ENCODE data around the gene GAGE12G. TPM values are rescaled to one million over a fixed set of nuclear protein-coding genes. Genes with fewer than 3 reads are reported as not detected.
"Not testable (repeated sequence)": the region's sequence is repeated elsewhere in the genome, so short reads cannot be mapped to it uniquely, and the experiment has no call there.

GAGE12G gene, protein sequence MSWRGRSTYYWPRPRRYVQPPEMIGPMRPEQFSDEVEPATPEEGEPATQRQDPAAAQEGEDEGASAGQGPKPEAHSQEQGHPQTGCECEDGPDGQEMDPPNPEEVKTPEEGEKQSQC
- total RNA-seq = under 1 TPM in 1 of 3 donors, not detected in 2; 0.42 TPM

GRCh38 chrX:49570100-49570499, at the start of gene GAGE12G:
Gene GAGE12G (plus strand): TSS chrX:49570400. CDS start chrX:49571555, 1,155 bp downstream.
- ATAC-seq; H3K9me3 Mint-ChIP-seq; H3K4me1 Mint-ChIP-seq (ENCODE audit: low read depth); H3K36me3 Mint-ChIP-seq (ENCODE audit: insufficient read depth); H3K27me3 Mint-ChIP-seq (ENCODE audit: low read depth); DNase-seq; H3K4me3 Mint-ChIP-seq: not testable (repeated sequence)

- not testable (repeated sequence) for H3K4me1 Mint-ChIP-seq (ENCODE audit: low read depth); DNase-seq; H3K9me3 Mint-ChIP-seq; H3K36me3 Mint-ChIP-seq (ENCODE audit: insufficient read depth); ATAC-seq; H3K4me3 Mint-ChIP-seq; H3K27me3 Mint-ChIP-seq (ENCODE audit: low read depth)
Observed at GRCh38 chrX:49531877-49532276, 38.3 kb upstream of the GAGE12G start, which contains the start of gene GAGE12C. Gene GAGE12C (plus strand): TSS chrX:49532177. CDS start chrX:49533332, 1,155 bp downstream.

DNA sequence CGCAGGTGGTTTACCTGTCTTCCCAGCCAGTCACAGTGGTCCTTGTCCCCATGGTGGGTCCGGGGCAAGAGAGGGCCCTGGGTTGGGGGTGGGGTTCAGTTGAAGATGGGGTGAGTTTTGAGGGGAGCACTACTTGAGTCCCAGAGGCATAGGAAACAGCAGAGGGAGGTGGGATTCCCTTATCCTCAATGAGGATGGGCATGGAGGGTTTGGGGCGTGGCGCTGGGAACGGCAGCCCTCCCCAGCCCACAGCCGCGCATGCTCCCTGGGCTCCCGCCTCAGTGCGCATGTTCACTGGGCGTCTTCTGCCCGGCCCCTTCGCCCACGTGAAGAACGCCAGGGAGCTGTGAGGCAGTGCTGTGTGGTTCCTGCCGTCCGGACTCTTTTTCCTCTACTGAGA, 28.8 kb upstream of the GAGE12G start, which contains the start of gene GAGE12D:
GAGE12D (plus strand) TSS at position 301 of the 400 bp plus-strand sequence. CDS start 1,155 bp downstream, outside the sequence.
- H3K36me3 Mint-ChIP-seq (ENCODE audit: insufficient read depth); H3K27me3 Mint-ChIP-seq (ENCODE audit: low read depth); H3K4me3 Mint-ChIP-seq; ATAC-seq; H3K9me3 Mint-ChIP-seq; H3K4me1 Mint-ChIP-seq (ENCODE audit: low read depth); DNase-seq: not testable (repeated sequence)

DNA sequence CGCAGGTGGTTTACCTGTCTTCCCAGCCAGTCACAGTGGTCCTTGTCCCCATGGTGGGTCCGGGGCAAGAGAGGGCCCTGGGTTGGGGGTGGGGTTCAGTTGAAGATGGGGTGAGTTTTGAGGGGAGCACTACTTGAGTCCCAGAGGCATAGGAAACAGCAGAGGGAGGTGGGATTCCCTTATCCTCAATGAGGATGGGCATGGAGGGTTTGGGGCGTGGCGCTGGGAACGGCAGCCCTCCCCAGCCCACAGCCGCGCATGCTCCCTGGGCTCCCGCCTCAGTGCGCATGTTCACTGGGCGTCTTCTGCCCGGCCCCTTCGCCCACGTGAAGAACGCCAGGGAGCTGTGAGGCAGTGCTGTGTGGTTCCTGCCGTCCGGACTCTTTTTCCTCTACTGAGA, 19.2 kb upstream of the GAGE12G start, which contains the start of gene GAGE12E:
GAGE12E (plus strand) TSS at position 301 of the 400 bp plus-strand sequence. CDS start 1,155 bp downstream, outside the sequence.
- H3K36me3 Mint-ChIP-seq (ENCODE audit: insufficient read depth); ATAC-seq; DNase-seq; H3K4me1 Mint-ChIP-seq (ENCODE audit: low read depth); H3K27me3 Mint-ChIP-seq (ENCODE audit: low read depth); H3K4me3 Mint-ChIP-seq; H3K9me3 Mint-ChIP-seq: not testable (repeated sequence)

DNA sequence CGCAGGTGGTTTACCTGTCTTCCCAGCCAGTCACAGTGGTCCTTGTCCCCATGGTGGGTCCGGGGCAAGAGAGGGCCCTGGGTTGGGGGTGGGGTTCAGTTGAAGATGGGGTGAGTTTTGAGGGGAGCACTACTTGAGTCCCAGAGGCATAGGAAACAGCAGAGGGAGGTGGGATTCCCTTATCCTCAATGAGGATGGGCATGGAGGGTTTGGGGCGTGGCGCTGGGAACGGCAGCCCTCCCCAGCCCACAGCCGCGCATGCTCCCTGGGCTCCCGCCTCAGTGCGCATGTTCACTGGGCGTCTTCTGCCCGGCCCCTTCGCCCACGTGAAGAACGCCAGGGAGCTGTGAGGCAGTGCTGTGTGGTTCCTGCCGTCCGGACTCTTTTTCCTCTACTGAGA, 9.7 kb upstream of the GAGE12G start, which contains the start of gene GAGE12F:
GAGE12F (plus strand) TSS at position 301 of the 400 bp plus-strand sequence. CDS start 1,155 bp downstream, outside the sequence.
- H3K9me3 Mint-ChIP-seq, ATAC-seq: not testable (repeated sequence)

DNA sequence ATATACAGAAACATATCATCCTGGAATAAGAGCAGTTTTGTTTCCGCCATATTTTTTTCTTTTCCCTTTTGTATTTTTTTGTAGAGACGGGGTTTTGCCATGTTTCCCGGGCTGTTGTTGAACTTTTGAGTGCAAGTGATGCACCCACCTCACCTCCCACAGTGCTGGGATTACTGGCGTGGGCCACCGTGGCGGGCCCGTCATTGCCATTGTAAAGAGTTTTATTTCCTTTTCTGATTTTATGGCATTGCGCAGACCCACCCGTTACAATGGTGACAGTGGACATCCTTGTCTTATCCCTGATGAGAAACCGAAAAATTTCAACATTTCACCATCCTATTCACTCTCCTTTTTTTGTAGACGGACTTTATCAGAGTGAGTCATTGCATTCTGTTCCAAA, 1.5 kb upstream of the GAGE12G start:
- H3K36me3 Mint-ChIP-seq (ENCODE audit: insufficient read depth) = not testable (repeated sequence)

More for the DNA sequence above, 9.7 kb upstream of the GAGE12G start, which contains the start of gene GAGE12F:
- not testable (repeated sequence) for H3K27me3 Mint-ChIP-seq (ENCODE audit: low read depth); H3K4me1 Mint-ChIP-seq (ENCODE audit: low read depth); H3K4me3 Mint-ChIP-seq; DNase-seq; H3K36me3 Mint-ChIP-seq (ENCODE audit: insufficient read depth)

GRCh38 chrX:49569152-49569551, 1.0 kb upstream of the GAGE12G start:
- not testable (repeated sequence) for ATAC-seq; H3K27me3 Mint-ChIP-seq (ENCODE audit: low read depth); H3K9me3 Mint-ChIP-seq; H3K4me1 Mint-ChIP-seq (ENCODE audit: low read depth); H3K4me3 Mint-ChIP-seq; H3K36me3 Mint-ChIP-seq (ENCODE audit: insufficient read depth); DNase-seq

More for the DNA sequence above, 1.5 kb upstream of the GAGE12G start:
- H3K9me3 Mint-ChIP-seq; ATAC-seq; H3K4me3 Mint-ChIP-seq; H3K27me3 Mint-ChIP-seq (ENCODE audit: low read depth); DNase-seq; H3K4me1 Mint-ChIP-seq (ENCODE audit: low read depth): not testable (repeated sequence)

- not testable (repeated sequence) for H3K36me3 Mint-ChIP-seq (ENCODE audit: insufficient read depth); H3K9me3 Mint-ChIP-seq; ATAC-seq; H3K27me3 Mint-ChIP-seq (ENCODE audit: low read depth); H3K4me1 Mint-ChIP-seq (ENCODE audit: low read depth); DNase-seq; H3K4me3 Mint-ChIP-seq
Observed at GRCh38 chrX:49579649-49580048, 9.4 kb downstream of the GAGE12G start, which contains the start of gene GAGE12H. Gene GAGE12H (plus strand): TSS chrX:49579949. CDS start chrX:49581104, 1,155 bp downstream.

GRCh38 chrX:49589196-49589595, 19.0 kb downstream of the GAGE12G start, which contains the start of gene GAGE2A:
Gene GAGE2A (plus strand): TSS chrX:49589496. CDS start chrX:49590651, 1,155 bp downstream.
- H3K36me3 Mint-ChIP-seq (ENCODE audit: insufficient read depth); ATAC-seq; H3K4me3 Mint-ChIP-seq; H3K4me1 Mint-ChIP-seq (ENCODE audit: low read depth); H3K9me3 Mint-ChIP-seq; H3K27me3 Mint-ChIP-seq (ENCODE audit: low read depth); DNase-seq: not testable (repeated sequence)

- not testable (repeated sequence) for H3K4me3 Mint-ChIP-seq; H3K27me3 Mint-ChIP-seq (ENCODE audit: low read depth); ATAC-seq
Observed at GRCh38 chrX:49589769-49590478, 19.7 kb downstream of the GAGE12G start.

GRCh38 chrX:49590488-49590887, 20.3 kb downstream of the GAGE12G start:
- H3K4me3 Mint-ChIP-seq; H3K9me3 Mint-ChIP-seq; ATAC-seq; DNase-seq; H3K27me3 Mint-ChIP-seq (ENCODE audit: low read depth); H3K4me1 Mint-ChIP-seq (ENCODE audit: low read depth); H3K36me3 Mint-ChIP-seq (ENCODE audit: insufficient read depth): not testable (repeated sequence)

More at GRCh38 chrX:49589769-49590478, 19.7 kb downstream of the GAGE12G start:
- DNase-seq; H3K4me1 Mint-ChIP-seq (ENCODE audit: low read depth); H3K36me3 Mint-ChIP-seq (ENCODE audit: insufficient read depth); H3K9me3 Mint-ChIP-seq: not testable (repeated sequence)

- DNase-seq; H3K9me3 Mint-ChIP-seq; H3K4me1 Mint-ChIP-seq (ENCODE audit: low read depth); H3K36me3 Mint-ChIP-seq (ENCODE audit: insufficient read depth); ATAC-seq; H3K27me3 Mint-ChIP-seq (ENCODE audit: low read depth); H3K4me3 Mint-ChIP-seq: not testable (repeated sequence)
Observed at GRCh38 chrX:49598720-49599119, 28.5 kb downstream of the GAGE12G start, which contains the start of gene GAGE1. Gene GAGE1 (plus strand): TSS chrX:49599020. CDS start chrX:49600175, 1,155 bp downstream.

- ATAC-seq = no peak
- Mint-ChIP-seq H3K27me3 (ENCODE audit: low read depth) (no peaks in the 10 kb centered on the region), H3K4me3 (no peak overlapping the region), H3K36me3 (ENCODE audit: insufficient read depth) (no peaks in the 10 kb centered on the region), H3K4me1 (ENCODE audit: low read depth) (no peaks in the 10 kb centered on the region), H3K9me3 (no peaks in the 10 kb centered on the region)
- DNase-seq = no peak
Observed at GRCh38 chrX:49610718-49611310, 40.6 kb downstream of the GAGE12G start.

DNA sequence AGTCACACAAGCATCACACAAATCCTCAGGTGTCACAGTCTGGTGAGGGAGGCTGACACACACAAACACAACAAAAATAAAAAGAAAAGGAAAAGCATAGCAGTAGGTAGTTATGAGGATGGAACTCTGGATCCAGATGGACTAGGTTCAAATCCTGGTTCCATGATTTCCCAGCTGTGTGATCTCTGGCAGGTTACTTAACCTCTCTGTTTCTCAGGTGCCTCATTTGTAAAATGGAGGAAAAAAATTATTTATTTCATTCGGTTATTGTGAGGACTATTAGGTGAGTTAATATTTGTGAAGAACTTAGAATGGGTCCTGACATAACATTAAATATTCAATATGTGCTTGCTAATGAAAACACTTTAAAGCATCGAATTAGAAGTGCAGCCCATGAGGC, 48.4 kb downstream of the GAGE12G start:
- DNase-seq (no peak), ATAC-seq (no peak)
- Mint-ChIP-seq H3K27me3 (ENCODE audit: low read depth) (no peaks in the 10 kb centered on the region), H3K4me1 (ENCODE audit: low read depth) (no peaks in the 10 kb centered on the region), H3K4me3 (no peak overlapping the region), H3K9me3 (no peaks in the 10 kb centered on the region), H3K36me3 (ENCODE audit: insufficient read depth) (no peaks in the 10 kb centered on the region)
